AG08396 (cell line): ENCODE data around the gene AFF1.
"Not testable (repeated sequence)": the region's sequence is repeated elsewhere in the genome, so short reads cannot be mapped to it uniquely, and the experiment has no call there.

Source experiments
- DNase-seq: peaks from one replicate; pipeline ENCODE4 v3.0.0; 2012; ENCODE audit warnings: low spot score, mixed read lengths

Gene AFF1

DNA sequence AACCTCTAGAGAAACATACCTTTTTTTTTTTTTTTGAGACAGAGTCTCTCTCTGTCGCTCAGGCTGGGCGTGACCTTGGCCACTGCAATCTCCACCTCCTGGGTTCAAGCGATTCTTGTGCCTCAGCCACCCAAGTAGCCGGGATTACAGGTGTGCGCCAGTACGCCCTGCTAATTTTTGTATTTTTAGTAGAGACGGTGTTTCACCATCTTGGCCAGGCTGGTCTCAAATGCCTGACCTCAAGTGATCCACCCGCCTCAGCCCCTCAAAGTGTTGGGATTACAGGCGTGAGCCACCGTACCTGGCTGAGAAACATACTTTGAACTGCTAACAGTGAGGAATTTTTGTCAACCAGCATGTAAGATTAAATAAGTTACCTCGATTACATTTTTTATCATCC, 150.9 kb downstream of the AFF1 start:
- DNase-seq: not testable (repeated sequence)

GRCh38 chr4:87086143-87086805, 151.5 kb downstream of the AFF1 start:
- no peak for DNase-seq

DNA sequence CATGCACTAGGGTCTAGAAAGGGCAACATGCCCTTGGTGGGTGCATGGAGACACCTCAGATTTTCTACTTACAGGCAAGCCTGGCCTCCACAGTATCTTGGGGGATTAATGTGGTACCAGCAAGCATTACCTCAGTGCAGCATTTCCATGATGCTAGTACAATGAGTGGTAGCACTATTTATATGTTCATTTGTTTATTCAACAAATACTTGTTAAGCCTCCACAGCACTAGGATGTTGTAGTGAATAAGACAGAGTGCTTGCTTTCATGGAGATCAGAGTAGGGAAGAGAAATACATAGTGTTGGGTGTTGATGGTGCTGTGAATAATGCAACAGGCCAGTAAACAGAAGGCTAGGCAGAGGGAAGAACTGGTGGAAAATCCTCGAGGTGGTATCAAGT, 152.2 kb downstream of the AFF1 start:
- DNase-seq: peak; percentile 24

DNA sequence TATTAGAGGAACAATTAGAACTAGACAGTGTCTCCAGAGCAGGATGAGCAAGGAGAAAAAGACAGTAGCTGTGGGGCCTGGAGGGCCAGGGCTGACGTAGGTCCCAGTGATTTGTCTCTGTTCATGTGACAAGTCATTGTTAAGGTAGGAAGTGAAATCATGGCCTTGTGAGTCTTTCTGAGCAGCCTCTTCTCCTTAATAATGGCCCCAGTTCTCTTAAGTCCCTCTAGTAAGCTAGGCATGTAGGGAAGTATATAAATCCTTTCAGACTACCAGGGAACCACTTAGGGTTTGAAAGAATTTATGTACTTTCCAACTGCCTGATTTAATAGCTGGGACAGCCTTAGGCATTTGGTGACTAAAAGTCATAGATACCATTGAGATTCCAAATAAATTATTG, 152.6 kb downstream of the AFF1 start:
- DNase-seq: no peak

- no peak for DNase-seq
These were observed 153.4 kb downstream of the AFF1 start for GRCh38 chr4:87088186-87088585.

GRCh38 chr4:87089368-87089767, 154.6 kb downstream of the AFF1 start:
- DNase-seq: no peak

- DNase-seq: no peak
These were observed 155.5 kb downstream of the AFF1 start for GRCh38 chr4:87090305-87090704.

- peak; percentile 65 for DNase-seq
These were observed 157.8 kb downstream of the AFF1 start for GRCh38 chr4:87092389-87093141.

- peak; percentile 38 for DNase-seq
These were observed 158.8 kb downstream of the AFF1 start for GRCh38 chr4:87093443-87094123.

DNA sequence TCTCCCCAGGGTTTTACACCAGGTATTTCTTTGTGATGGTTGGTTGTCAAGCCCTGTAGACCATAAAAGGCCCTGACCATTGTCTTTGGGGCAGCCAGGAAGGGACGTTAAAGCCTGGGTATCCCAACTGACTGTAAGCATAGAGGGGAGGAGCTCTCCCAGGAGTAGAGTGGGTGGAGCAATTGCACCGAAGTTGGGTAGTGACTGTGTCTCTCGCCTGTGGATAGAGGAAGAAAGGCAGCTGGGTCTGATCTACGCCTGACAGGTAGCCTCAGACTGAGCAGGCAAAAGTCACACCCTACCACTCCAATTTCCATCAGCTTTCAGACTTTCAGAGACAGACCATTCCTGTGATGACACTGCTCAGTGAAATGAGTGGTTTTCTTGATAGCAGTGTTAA, 162.3 kb downstream of the AFF1 start:
- no peak for DNase-seq

GRCh38 chr4:87100168-87100567, 165.4 kb downstream of the AFF1 start:
- DNase-seq: no peak

- no peak for DNase-seq
These were observed 166.9 kb downstream of the AFF1 start for GRCh38 chr4:87101543-87102199.

DNA sequence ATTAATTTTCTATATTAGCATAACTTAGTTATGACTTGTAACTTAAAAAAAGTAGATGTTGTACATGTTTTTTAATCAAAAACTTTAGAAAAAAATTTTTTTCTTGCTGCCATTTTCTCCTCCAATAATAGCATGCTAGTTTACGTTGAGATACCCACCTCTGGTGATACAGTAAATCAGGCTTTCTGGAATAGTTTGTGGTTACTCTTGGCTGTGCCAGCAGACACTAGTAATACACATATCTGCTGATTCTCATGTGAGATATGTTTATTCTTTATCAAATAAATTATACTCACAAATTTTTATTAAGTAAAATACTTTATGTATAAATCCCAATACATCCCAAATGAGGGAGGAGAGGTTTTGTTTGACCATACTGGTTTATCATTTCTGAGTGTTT, 168.3 kb downstream of the AFF1 start:
- DNase-seq: no peak

GRCh38 chr4:87103691-87104187, 168.9 kb downstream of the AFF1 start:
- no peak for DNase-seq

DNA sequence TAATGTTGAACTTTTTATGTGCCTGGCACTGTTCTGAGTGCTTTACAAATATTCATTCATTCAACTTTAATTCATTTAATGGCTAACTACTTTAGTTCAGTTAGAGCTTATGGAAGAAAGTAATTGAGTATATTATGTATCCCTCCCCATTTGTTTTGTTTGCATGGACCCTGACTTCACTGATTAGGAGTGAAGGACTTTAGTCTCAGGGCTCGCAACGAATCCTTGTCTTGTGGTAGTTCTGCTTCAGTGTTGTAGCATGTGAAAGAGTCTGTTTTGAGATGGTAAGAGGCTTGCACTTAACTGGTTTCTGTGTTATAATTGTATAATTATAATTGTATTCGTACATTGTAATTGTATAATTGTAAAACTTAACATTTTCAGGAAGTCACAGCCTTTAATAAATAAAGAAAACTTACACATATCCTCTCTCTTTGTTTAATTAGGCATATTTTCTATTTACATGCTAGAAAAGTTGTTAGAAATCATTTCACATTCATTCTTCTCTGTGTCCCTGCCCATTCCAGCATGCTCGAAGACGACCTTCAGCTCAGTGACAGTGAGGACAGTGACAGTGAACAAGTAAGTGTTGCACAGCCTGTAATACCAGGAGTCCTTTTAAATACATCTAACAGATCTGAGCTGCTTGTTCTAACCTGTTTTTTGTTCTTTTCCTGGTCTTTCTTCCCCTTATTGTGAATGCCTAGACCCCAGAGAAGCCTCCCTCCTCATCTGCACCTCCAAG, 170.5 kb downstream of the AFF1 start:
- DNase-seq: no peak

DNA sequence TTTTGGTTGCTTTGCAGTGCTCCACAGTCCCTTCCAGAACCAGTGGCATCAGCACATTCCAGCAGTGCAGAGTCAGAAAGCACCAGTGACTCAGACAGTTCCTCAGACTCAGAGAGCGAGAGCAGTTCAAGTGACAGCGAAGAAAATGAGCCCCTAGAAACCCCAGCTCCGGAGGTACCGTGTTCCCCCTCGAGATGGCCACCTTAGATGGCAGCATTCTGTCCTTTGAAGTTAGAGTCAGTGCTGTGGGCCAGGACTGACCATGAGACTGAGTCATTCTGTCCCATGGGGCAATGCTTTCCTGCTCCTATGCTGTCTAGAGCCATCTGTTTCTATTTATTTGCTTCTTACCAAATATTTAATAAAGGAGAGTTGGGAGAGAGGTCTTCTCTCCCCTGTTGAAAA, 173.3 kb downstream of the AFF1 start:
- DNase-seq: peak; percentile 73

- DNase-seq: no peak
These were observed 174.3 kb downstream of the AFF1 start for GRCh38 chr4:87109121-87109520.

- DNase-seq: no peak
These were observed 175.1 kb downstream of the AFF1 start for GRCh38 chr4:87109945-87110344.

DNA sequence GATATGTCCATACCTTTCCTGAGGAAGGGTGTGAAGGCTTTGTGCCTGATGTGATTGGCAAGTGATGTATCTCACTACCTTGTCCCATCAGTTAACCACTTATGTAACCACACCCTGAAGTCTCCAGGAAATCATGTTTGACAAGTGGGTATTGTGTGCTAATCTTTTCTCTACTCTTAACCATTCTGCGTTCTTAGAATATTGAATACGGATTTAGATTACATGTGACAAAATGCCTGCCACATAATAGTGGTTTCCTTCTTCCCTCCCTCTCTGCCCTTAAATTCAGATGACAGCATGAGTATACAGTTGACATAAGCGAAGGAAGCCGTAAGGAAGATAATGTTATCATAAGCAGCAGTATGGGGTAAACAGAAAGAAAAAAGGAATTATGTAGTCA, 177.3 kb downstream of the AFF1 start:
- DNase-seq: no peak

- no peak for DNase-seq
These were observed 179.6 kb downstream of the AFF1 start for GRCh38 chr4:87114245-87115062.

DNA sequence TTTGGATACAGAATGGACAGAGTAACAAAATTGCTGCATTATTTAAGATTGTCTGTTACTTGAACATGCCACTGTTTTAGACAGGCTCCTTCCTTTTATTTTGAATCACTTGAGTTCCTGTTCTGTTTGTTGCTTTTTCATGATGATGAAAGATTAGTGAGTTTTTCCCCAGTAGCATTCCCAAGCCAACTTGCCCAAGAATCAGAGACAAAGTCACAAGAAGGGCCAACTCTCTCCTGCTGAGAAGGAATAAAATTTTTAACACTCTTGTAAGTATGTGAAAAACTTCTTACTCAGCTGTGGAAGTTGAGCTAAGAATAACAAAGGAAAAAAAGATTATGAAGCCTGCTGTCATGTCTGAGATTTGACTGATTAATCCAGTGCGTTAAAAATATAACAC, 181.4 kb downstream of the AFF1 start:
- no peak for DNase-seq
